HCT116 (cell line): ENCODE measurements around the gene PIP5KL1. TPM values are rescaled to one million over a fixed set of nuclear protein-coding genes. Genes with fewer than 3 reads are reported as not detected.

ENCODE experiments used
- ATAC-seq: fragments of 200-7000 bp; cut with Tn5 transposase; 2 replicates; pipeline ENCODE4 v1.9.1; 2020; ENCODE audit warnings: mild to moderate bottlenecking, moderate library complexity
- BruUV-seq: library from RNA; stranded (reverse); fragments of 400-500 nt; replicated peaks from 2 replicates; lab custom pipeline; 2021; lab: Mats Ljungman, UMichigan
- CTCF ChIA-PET: fragments of 300-600 bp; sonication (Branson Sonifier 250); formaldehyde crosslinking; loops from one replicate; lab custom pipeline; 2021; ENCODE audit warnings: antibody characterized with exemption; lab: Charles Lee
- POLR2A ChIA-PET: fragments of 300-600, 350-600 bp; sonication (Branson Sonifier 250); formaldehyde crosslinking; loops from one replicate; lab custom pipeline; 2021; ENCODE audit warnings: antibody characterized with exemption; lab: Charles Lee
- RAD21 ChIA-PET, 2 experiments: fragments of 300-600 bp; sonication (Branson Sonifier 250); formaldehyde crosslinking; loops; one replicate each; lab custom pipeline; 2023; ENCODE audit warnings: low total read pairs in 2 of 2; ENCODE audit not compliant: uncharacterized antibody in 2 of 2, unreplicated experiment in 2 of 2, low non-redundant PET in 1 of 2; lab: Charles Lee
- DNase-seq: peaks from one replicate; pipeline ENCODE4 v3.0.0-alpha.2; 2010; ENCODE audit warnings: low read depth, low spot score
- H2AFZ ChIP-seq: fragments of 200-600 bp; shearing (Covaris generic), sonication (generic); 2 replicates; pipeline ENCODE4 v1.6.1; 2017; ENCODE audit warnings: low read depth, mixed run types, mixed read lengths, antibody characterized with exemption, low read length; ENCODE audit not compliant: poor library complexity, severe bottlenecking
- H3K27ac ChIP-seq: 2 replicates; pipeline ENCODE4 v1.5.1; 2012; ENCODE audit warnings: low read depth, low read length
- H3K27me3 ChIP-seq: fragments of 200-600 bp; sonication (generic); 2 replicates; pipeline ENCODE4 v1.6.1; 2016; ENCODE audit warnings: mixed run types, low read length, mixed read lengths; ENCODE audit not compliant: insufficient read depth
- H3K36me3 ChIP-seq, 2 experiments: fragments of 200-500 bp in 1 of 2; fragments of 200-600 bp in 1 of 2; sonication (Bioruptor generic) in 1 of 2; sonication (generic) in 1 of 2; 2 replicates each; pipeline versions ENCODE4 v1.5.1 to v1.6.1; 2014 to 2016; ENCODE audit warnings: low read length in 2 of 2, inconsistent platforms in 1 of 2, mixed read lengths in 1 of 2, mixed run types in 1 of 2; ENCODE audit not compliant: insufficient read depth in 2 of 2, control insufficient read depth in 1 of 2
- H3K4me1 ChIP-seq, 2 experiments: fragments of 200-600 bp in 1 of 2; sonication (generic) in 1 of 2; 2 replicates each; pipeline versions ENCODE4 v1.5.1 to v1.6.1; 2012 to 2017; ENCODE audit warnings: low read length in 2 of 2, inconsistent platforms in 1 of 2, mild to moderate bottlenecking in 1 of 2, mixed read lengths in 1 of 2, mixed run types in 1 of 2, moderate library complexity in 1 of 2; ENCODE audit not compliant: insufficient read depth in 2 of 2, control insufficient read depth in 1 of 2
- H3K4me2 ChIP-seq: fragments of 200-600 bp; sonication (generic); 2 replicates; pipeline ENCODE4 v1.6.1; 2017; ENCODE audit warnings: mixed run types, low read length, mixed read lengths
- H3K4me3 ChIP-seq, 2 experiments: fragments of 200-600 bp in 1 of 2; sonication (generic) in 1 of 2; replicated peaks in 1 of 2; 2 replicates each; pipeline ENCODE4 v1.5.1; 2011 to 2016; ENCODE audit warnings: low read length in 2 of 2, control low read depth in 1 of 2, low read depth in 1 of 2, mild to moderate bottlenecking in 1 of 2, mixed read lengths in 1 of 2, mixed run types in 1 of 2
- H3K79me2 ChIP-seq: fragments of 200-600 bp; sonication (generic); 2 replicates; pipeline ENCODE4 v1.6.1; 2017; ENCODE audit warnings: mild to moderate bottlenecking, mixed run types, low read length, moderate library complexity, mixed read lengths; ENCODE audit not compliant: insufficient read depth
- H3K9ac ChIP-seq: fragments of 200-600 bp; sonication (generic); 2 replicates; pipeline ENCODE4 v1.6.1; 2016; ENCODE audit warnings: low read length, mixed read lengths
- H3K9me2 ChIP-seq: fragments of 200-600 bp; sonication (generic), shearing (Covaris generic); 2 replicates; pipeline ENCODE4 v1.6.1; 2017; ENCODE audit warnings: mixed run types, mild to moderate bottlenecking, moderate library complexity; ENCODE audit not compliant: insufficient read depth
- H3K9me3 ChIP-seq, 2 experiments: fragments of 200-500 bp in 1 of 2; fragments of 200-600 bp in 1 of 2; sonication (Bioruptor generic) in 1 of 2; sonication (generic) in 1 of 2; 2 replicates each; pipeline ENCODE4 v1.6.1; 2014 to 2017; ENCODE audit warnings: low read length in 2 of 2, mixed read lengths in 2 of 2, inconsistent platforms in 1 of 2, low read depth in 1 of 2, mild to moderate bottlenecking in 1 of 2, mixed run types in 1 of 2, moderate library complexity in 1 of 2; ENCODE audit not compliant: control insufficient read depth in 1 of 2, insufficient read depth in 1 of 2
- H4K20me1 ChIP-seq: fragments of 200-600 bp; sonication (generic), shearing (Covaris generic); 2 replicates; pipeline ENCODE4 v1.6.1; 2017; ENCODE audit warnings: mixed run types, mild to moderate bottlenecking, moderate library complexity; ENCODE audit not compliant: insufficient read depth
- CEBPB ChIP-seq: IDR thresholded peaks from 2 replicates; pipeline ENCODE4 v1.6.1; 2012; ENCODE audit warnings: low read depth
- ELF1 ChIP-seq: IDR thresholded peaks from 2 replicates; pipeline ENCODE4 v1.6.1; 2012; ENCODE audit warnings: low read depth, borderline replicate concordance
- EZH2 ChIP-seq: fragments of 200-600 bp; sonication (generic); IDR thresholded peaks from 2 replicates; pipeline ENCODE4 v1.6.1; 2017; ENCODE audit warnings: antibody characterized with exemption, mixed run types
- FOSL1 ChIP-seq: IDR thresholded peaks from 2 replicates; pipeline ENCODE4 v1.6.1; 2012; ENCODE audit warnings: low read depth
- MAX ChIP-seq: IDR thresholded peaks from 2 replicates; pipeline ENCODE4 v1.6.1; 2012
- POLR2A ChIP-seq: IDR thresholded peaks from 2 replicates; pipeline ENCODE4 v1.7.0; 2011; ENCODE audit warnings: borderline replicate concordance; ENCODE audit not compliant: insufficient read depth, insufficient read length; ENCODE audit errors: extremely low read depth
- POLR2AphosphoS5 ChIP-seq: IDR thresholded peaks from 2 replicates; pipeline ENCODE4 v1.6.1; 2011; ENCODE audit warnings: mild to moderate bottlenecking, low read depth, low read length, moderate library complexity
- REST ChIP-seq: IDR thresholded peaks from 2 replicates; pipeline ENCODE4 v1.6.1; 2012; ENCODE audit warnings: low read depth
- SIN3A ChIP-seq: IDR thresholded peaks from 2 replicates; pipeline ENCODE4 v1.6.1; 2012; ENCODE audit warnings: low read depth
- SP1 ChIP-seq: IDR thresholded peaks from 2 replicates; pipeline ENCODE4 v1.6.1; 2012; ENCODE audit warnings: low read depth
- SRF ChIP-seq: IDR thresholded peaks from 2 replicates; pipeline ENCODE4 v1.6.1; 2012; ENCODE audit warnings: low read depth
- TCF7L2 ChIP-seq: IDR thresholded peaks from 2 replicates; pipeline ENCODE4 v1.7.0; 2011; ENCODE audit warnings: borderline replicate concordance, inconsistent platforms; ENCODE audit not compliant: insufficient read depth, insufficient read length; ENCODE audit errors: extremely low read depth
- YY1 ChIP-seq: IDR thresholded peaks from 2 replicates; pipeline ENCODE4 v1.6.1; 2011; ENCODE audit warnings: low read length, low read depth, moderate library complexity, mild to moderate bottlenecking; ENCODE audit not compliant: insufficient replicate concordance; ENCODE audit errors: extremely low read depth
- ZBTB33 ChIP-seq: IDR thresholded peaks from 2 replicates; pipeline ENCODE4 v1.6.1; 2011; ENCODE audit warnings: mild to moderate bottlenecking, low read length, moderate library complexity; ENCODE audit not compliant: insufficient replicate concordance; ENCODE audit errors: extremely low read depth
- ZFX ChIP-seq: fragments of 450-650 bp; IDR thresholded peaks from 2 replicates; pipeline ENCODE4 v1.6.1; 2017
- ZNF274 ChIP-seq: fragments of 200-500 bp; sonication (Bioruptor generic); IDR thresholded peaks from 2 replicates; pipeline ENCODE4 v1.6.1; 2014; ENCODE audit warnings: mild to moderate bottlenecking, low read depth, low read length, inconsistent platforms
- intact Hi-C: fragments of 100-400 bp; cut with micrococcal nuclease; formaldehyde crosslinking; loops from 2 replicates; pipeline ENCODE4 v1.10.0; 2022
- total RNA-seq: library from RNA; stranded (reverse); gene quantifications from one replicate; pipeline ENCODE4 v1.2.1, GENCODE V29; 2021; ENCODE audit not compliant: unreplicated experiment
- TF ChIP-seq, protein P1 (sequence below), 3 experiments: fragments of 200-600 bp in 1 of 3; sonication (generic) in 1 of 3; IDR thresholded peaks in 2 of 3; conservative IDR thresholded peaks in 1 of 3; 2 replicates each; pipeline ENCODE4 v1.5.1; 2012 to 2017; ENCODE audit warnings: low read depth in 2 of 3, low read length in 2 of 3, antibody characterized with exemption in 1 of 3, borderline replicate concordance in 1 of 3, control low read depth in 1 of 3, mild to moderate bottlenecking in 1 of 3, mixed read lengths in 1 of 3, mixed run types in 1 of 3, moderate library complexity in 1 of 3; ENCODE audit not compliant: insufficient read depth in 1 of 3

PIP5KL1 gene
- total RNA-seq, 1 experiment from 2014 or later: 37.6 TPM

DNA sequence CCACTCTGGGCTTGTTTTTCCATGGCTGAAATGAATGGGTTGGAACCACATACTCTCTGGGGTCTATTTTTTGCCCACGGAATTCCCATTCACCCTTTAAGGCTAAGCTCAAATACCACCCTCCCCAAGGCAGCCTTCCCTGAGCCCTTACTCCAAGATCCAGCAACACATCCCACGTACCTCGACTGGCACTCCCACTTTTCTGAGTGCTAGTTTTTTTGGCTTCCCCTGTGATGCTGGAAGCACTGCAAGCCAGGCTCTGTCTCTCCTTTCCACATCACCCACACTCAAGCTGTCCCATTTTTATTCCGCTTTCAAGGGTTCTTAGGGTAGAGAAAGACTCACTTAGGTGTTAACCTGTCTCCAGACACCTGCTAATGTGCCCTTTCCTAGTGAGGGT is 37.2 kb downstream of the PIP5KL1 start:
- no peaks in the 10 kb centered on the region for H4K20me1 ChIP-seq
- no peaks in the 10 kb centered on the region; the same call in 1 of the 2 replicates for H3K79me2 ChIP-seq
- ChIA-PET RAD21 (no interaction called here), CTCF (no interaction called here), POLR2A (interaction anchor here (0.5 kb wide), 1 partner anchor 23 kb away, joined by 4 read pairs; the partner anchor contains the start of gene ST6GALNAC4)
- DNase-seq (no peak), ATAC-seq (no peak)
- peaks cover 24 to 56% of the 10 kb centered on the region in 2 experiments for H3K36me3 ChIP-seq
- H3K9me2 ChIP-seq: no peaks in the 10 kb centered on the region
- no peak overlapping the region for H3K27ac ChIP-seq
- no peak overlapping the region for H3K9ac ChIP-seq
- TF ChIP-seq TCF7L2 (no peak), ZNF274 (no peak), YY1 (no peak), ELF1 (no peak), ZFX (no peak), CEBPB (no peak), EZH2 (no peak), POLR2A (no peak), POLR2AphosphoS5 (no peak), REST (no peak), SIN3A (no peak), ZBTB33 (no peak), MAX (no peak), FOSL1 (no peak), SRF (no peak), SP1 (no peak)
- TF ChIP-seq, protein P1, sequence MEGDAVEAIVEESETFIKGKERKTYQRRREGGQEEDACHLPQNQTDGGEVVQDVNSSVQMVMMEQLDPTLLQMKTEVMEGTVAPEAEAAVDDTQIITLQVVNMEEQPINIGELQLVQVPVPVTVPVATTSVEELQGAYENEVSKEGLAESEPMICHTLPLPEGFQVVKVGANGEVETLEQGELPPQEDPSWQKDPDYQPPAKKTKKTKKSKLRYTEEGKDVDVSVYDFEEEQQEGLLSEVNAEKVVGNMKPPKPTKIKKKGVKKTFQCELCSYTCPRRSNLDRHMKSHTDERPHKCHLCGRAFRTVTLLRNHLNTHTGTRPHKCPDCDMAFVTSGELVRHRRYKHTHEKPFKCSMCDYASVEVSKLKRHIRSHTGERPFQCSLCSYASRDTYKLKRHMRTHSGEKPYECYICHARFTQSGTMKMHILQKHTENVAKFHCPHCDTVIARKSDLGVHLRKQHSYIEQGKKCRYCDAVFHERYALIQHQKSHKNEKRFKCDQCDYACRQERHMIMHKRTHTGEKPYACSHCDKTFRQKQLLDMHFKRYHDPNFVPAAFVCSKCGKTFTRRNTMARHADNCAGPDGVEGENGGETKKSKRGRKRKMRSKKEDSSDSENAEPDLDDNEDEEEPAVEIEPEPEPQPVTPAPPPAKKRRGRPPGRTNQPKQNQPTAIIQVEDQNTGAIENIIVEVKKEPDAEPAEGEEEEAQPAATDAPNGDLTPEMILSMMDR (IDR thresholded peaks at IDR 0.05 in 2 of 3, conservative IDR thresholded peaks at IDR 0.05 in 1 of 3; ENCODE audit: borderline replicate concordance in 1 of 3, insufficient read depth in 1 of 3, low read depth in 2 of 3, low read length in 2 of 3): no peak
- intact Hi-C loops: no loop called here
- H3K9me3 ChIP-seq: peaks cover 0 to 15% of the 10 kb centered on the region in 2 experiments; a peak in 2 of 4 replicates
- H3K4me3 ChIP-seq: no peak overlapping the region
- peaks cover 10 to 16% of the 10 kb centered on the region in 2 experiments; a peak in 3 of 4 replicates for H3K4me1 ChIP-seq
- H3K27me3 ChIP-seq: no peaks in the 10 kb centered on the region
- no peak overlapping the region for H2AFZ ChIP-seq
- H3K4me2 ChIP-seq: no peak overlapping the region
- no TSS peak for BruUV-seq
